HUES6 (cell line): Measurements from ENCODE around the gene NAT8.
"Not testable (repeated sequence)": the region's sequence is repeated elsewhere in the genome, so short reads cannot be mapped to it uniquely, and the experiment has no call there.

Source experiments
- H3K27ac ChIP-seq: 2 replicates; pipeline ENCODE4 v1.7.0; 2013; ENCODE audit warnings: low read depth, mild to moderate bottlenecking, low read length, inconsistent platforms
- H3K27me3 ChIP-seq: 2 replicates; pipeline ENCODE4 v1.6.1; 2013; ENCODE audit warnings: low read length; ENCODE audit not compliant: control insufficient read depth, insufficient read depth
- H3K36me3 ChIP-seq: 2 replicates; pipeline ENCODE4 v1.6.1; 2013; ENCODE audit warnings: low read length; ENCODE audit not compliant: control insufficient read depth, insufficient read depth
- H3K4me1 ChIP-seq: 2 replicates; pipeline ENCODE4 v1.6.1; 2013; ENCODE audit warnings: low read length; ENCODE audit not compliant: control insufficient read depth, insufficient read depth
- H3K4me3 ChIP-seq: 2 replicates; pipeline ENCODE4 v1.5.1; 2013; ENCODE audit warnings: low read depth, low read length
- H3K9ac ChIP-seq: one replicate; pipeline ENCODE4 v1.6.1; 2013; ENCODE audit warnings: mild to moderate bottlenecking, low read length
- H3K9me3 ChIP-seq: 2 replicates; pipeline ENCODE4 v1.6.1; 2013; ENCODE audit warnings: low read depth, low read length; ENCODE audit not compliant: control insufficient read depth, insufficient read depth

The NAT8 gene

DNA sequence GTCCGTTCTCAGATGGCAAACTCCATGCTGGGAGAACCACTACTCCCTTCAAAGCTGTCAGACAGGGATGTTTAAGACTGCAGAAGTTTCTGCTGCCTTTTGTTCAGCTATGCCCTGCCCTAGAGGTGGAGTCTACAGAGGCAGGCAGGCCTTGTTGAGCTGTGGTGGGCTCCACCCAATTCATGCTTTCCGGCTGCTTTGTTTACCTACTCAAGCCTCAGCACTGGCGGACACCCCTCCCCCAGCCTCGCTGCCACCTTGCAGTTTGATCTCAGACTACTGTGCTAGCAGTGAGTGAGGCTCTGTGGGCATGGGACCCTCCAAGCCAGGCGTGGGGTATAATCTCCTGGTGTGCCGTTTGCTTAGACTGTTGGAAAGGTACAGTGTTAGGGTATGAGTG lies 27.8 kb upstream of the NAT8 start:
- H3K27me3 ChIP-seq, H3K4me1 ChIP-seq, H3K36me3 ChIP-seq, H3K27ac ChIP-seq, H3K9me3 ChIP-seq, H3K4me3 ChIP-seq, H3K9ac ChIP-seq: not testable (repeated sequence)

DNA sequence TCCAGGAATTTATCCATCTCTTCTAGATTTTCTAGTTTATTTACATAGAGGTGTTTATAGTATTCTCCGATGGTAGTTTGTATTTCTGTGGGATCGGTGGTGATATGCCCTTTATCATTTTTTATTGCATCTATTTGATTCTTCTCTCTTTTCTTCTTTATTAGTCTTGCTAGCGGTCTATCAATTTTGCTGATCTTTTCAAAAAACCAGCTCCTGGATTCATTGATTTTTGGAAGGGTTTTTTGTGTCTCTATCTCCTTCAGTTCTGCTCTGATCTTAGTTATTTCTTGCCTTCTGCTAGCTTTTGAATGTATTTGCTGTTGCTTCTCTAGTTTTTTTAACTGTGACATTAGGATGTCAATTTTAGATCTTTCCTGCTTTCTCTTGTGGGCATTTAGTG lies 25.0 kb upstream of the NAT8 start:
- H3K27me3 ChIP-seq, H3K9me3 ChIP-seq, H3K4me3 ChIP-seq, H3K9ac ChIP-seq, H3K36me3 ChIP-seq, H3K4me1 ChIP-seq, H3K27ac ChIP-seq: not testable (repeated sequence)

DNA sequence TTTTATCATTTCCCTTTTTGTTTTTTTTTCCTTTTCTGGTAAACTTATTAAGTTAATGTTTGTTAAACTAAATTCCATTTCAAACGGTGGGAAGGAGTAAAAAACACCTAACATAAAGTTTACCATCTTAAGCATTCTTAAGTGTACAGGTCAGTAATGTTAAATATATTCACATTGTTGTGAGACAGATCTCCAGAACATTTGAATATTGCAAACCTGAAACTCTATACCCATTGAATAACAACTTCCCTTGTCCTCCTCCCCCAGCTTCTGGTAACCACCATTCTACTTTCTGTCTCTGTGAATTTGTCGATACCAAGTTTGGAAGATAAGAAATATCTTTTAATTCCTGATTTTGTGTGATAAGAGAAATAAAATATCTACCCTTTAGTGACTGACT lies 12.0 kb upstream of the NAT8 start:
- Histone ChIP-seq H3K4me3 (no peak overlapping the region), H3K9me3 (no peaks in the 10 kb centered on the region), H3K27me3 (peaks cover 7% of the 10 kb centered on the region), H3K27ac (no peak overlapping the region), H3K9ac (no peak overlapping the region), H3K36me3 (no peaks in the 10 kb centered on the region), H3K4me1 (no peaks in the 10 kb centered on the region)

DNA sequence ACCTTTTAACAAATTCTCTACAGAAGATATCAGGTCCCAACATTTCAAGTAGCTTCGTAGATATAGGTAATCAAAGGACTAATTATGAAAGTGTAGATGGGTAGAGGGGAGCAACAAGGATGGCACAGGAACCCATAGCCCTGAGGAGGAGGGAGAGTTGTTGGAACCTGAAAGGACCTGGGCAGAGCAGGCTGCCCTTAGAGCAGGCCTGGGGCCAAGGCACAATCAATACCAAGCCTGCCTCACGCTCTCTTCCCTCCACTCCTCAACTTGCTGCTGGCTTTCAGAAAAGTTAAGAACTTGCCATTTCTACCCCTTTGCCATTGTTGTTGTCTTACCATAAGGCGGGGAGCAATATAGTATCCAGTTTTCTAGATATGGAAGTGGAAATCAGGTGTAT lies 10.1 kb upstream of the NAT8 start:
- no peak overlapping the region for H3K9ac ChIP-seq
- H3K27me3 ChIP-seq, result peaks cover 7% of the 10 kb centered on the region
- H3K36me3 ChIP-seq, result no peaks in the 10 kb centered on the region
- peaks cover 15% of the 10 kb centered on the region for H3K9me3 ChIP-seq
- H3K4me1 ChIP-seq, result no peaks in the 10 kb centered on the region
- H3K27ac ChIP-seq, result no peak overlapping the region
- H3K4me3 ChIP-seq, result no peak overlapping the region

DNA sequence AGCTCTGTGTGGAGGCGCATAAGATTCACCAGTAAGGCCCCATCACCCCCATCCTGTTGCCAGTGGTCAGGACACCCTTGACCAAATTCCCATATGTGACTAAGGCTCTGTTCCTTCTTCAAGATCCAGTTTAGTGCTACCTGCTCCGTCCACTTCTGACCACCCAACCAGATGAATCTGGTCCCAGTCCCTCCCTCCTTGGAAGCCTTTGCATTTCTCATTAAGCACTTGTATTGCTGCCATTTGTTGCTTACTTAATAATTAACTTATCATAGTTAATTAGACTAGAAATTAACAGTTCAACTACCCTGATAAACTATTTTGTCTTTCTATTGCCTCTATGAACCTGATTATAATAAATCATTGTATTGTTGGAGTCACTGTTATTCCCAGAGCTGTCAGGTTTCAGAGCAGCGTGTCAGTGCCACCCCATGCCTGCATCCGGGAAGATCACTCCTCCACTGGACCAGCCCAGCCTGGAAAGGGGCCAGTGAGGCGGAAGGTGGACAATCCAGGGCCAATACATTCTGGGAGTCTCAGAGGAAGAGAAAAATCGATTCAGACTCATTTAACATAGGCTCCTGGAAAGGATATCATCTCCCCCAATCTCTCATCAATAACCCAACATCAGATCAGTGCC lies 9.5 kb upstream of the NAT8 start:
- no peaks in the 10 kb centered on the region for H3K4me1 ChIP-seq
- H3K36me3 ChIP-seq, result no peaks in the 10 kb centered on the region
- H3K9ac ChIP-seq, result no peak overlapping the region
- H3K27ac ChIP-seq, result no peak overlapping the region
- peaks cover 7% of the 10 kb centered on the region for H3K27me3 ChIP-seq
- peaks cover 17% of the 10 kb centered on the region for H3K9me3 ChIP-seq
- H3K4me3 ChIP-seq, result no peak overlapping the region

DNA sequence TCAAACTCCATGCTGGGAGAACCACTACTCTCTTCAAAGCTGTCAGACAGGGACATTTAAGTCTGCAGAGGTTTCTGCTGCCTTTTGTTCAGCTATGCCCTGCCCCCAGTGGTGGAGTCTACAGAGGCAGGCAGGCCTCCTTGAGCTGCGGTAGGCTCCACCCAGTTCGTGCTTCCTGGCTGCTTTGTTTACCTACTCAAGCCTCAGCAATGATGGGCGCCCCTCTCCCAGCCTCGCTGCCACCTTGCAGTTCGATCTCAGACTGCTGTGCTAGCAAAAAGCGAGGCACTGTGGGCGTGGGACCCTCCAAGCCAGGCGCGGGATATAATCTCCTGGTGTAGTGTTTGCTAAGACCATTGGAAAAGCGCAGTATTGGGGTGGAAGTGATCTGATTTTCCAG lies 5.5 kb upstream of the NAT8 start:
- H3K9me3 ChIP-seq, result peaks cover 17% of the 10 kb centered on the region
- H3K4me3 ChIP-seq, H3K27me3 ChIP-seq: not testable (repeated sequence)

DNA sequence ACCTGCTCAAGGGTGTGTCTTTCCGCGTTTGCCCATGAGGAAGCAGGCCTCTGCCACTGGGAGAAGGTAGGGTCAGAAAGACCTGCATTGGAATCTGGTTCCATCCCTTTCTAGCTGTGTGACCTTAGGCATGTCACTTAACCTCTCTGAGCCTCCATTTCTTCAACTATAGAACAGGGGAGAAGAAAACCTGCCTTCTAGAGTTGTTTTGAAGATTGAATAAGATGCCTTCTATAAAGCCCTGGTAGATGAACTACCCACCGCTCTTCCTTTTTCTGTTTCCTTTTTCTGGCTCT lies 507 bp downstream of the NAT8 start:
- Histone ChIP-seq H3K9me3 (peaks cover 28% of the 10 kb centered on the region), H3K9ac (no peak overlapping the region), H3K36me3 (no peaks in the 10 kb centered on the region), H3K4me1 (no peaks in the 10 kb centered on the region), H3K27me3 (peaks cover 3% of the 10 kb centered on the region), H3K27ac (no peak overlapping the region), H3K4me3 (no peak overlapping the region)

More for the DNA sequence above, 5.5 kb upstream of the NAT8 start:
- H3K9ac ChIP-seq, H3K27ac ChIP-seq, H3K4me1 ChIP-seq, H3K36me3 ChIP-seq: not testable (repeated sequence)

DNA sequence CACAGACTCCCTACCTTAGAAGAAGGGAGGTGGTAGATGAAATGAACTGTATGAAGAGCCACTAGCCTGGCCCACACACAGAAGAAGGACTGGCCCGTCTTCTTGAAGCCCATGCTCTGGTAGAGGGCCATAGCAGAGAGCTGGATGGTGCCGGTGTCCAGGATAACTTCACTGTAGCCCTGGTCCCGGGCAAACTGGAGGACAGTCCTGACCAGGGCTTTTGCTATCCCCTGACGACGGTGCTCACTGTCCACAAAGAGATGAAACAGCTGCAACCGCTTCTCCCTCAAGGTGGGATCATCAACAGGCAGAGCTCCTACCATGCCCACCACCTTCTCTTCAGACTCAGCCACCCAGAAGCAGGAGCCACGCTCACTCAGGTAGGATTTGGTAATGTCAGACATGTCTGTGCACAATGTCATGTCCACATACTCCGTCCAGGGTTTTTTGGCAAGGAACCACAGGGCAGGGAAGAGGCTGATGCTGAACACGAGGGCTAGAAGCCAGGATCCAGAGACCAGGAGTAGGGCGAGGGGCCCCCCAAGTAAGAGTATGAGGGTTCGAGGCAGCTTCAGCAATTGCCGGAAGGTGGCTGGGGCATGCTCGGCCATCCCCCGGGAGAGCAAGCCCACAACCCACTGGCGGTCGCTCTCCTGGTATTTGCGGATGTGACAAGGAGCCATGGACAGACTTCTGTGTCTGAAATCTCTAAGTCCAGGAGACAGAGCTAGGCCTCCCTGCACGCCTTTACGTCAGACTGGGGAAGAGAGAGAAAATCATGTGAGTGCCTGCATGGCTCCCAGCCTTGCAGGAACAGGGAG lies 1.1 kb downstream of the NAT8 start:
- Histone ChIP-seq H3K4me3 (no peak overlapping the region), H3K4me1 (no peaks in the 10 kb centered on the region), H3K9ac (no peak overlapping the region), H3K27ac (no peak overlapping the region), H3K36me3 (no peaks in the 10 kb centered on the region), H3K9me3 (peaks cover 28% of the 10 kb centered on the region), H3K27me3 (peaks cover 3% of the 10 kb centered on the region)

DNA sequence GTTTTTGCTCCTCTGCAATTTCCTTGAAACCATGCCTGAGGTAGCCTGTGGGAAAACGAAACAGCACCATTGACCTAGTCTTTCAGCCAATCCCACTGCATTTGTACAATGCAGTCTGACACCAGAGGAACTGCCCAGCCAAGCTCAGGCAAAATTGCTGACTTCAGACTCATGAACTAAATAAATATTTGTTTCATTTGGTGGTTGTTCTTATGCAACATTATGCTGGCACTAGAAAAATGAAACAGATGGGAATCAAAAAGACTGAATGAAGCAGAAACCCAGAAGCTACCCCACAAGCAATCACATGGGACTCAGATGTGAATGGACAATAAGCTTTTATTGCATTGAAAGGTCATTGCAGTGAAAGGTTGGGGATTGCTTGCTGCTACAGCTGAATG lies 1.7 kb downstream of the NAT8 start:
- Histone ChIP-seq H3K9me3 (peaks cover 28% of the 10 kb centered on the region), H3K27ac (no peak overlapping the region), H3K9ac (no peak overlapping the region), H3K4me1 (no peaks in the 10 kb centered on the region), H3K36me3 (no peaks in the 10 kb centered on the region), H3K27me3 (peaks cover 3% of the 10 kb centered on the region), H3K4me3 (no peak overlapping the region)

DNA sequence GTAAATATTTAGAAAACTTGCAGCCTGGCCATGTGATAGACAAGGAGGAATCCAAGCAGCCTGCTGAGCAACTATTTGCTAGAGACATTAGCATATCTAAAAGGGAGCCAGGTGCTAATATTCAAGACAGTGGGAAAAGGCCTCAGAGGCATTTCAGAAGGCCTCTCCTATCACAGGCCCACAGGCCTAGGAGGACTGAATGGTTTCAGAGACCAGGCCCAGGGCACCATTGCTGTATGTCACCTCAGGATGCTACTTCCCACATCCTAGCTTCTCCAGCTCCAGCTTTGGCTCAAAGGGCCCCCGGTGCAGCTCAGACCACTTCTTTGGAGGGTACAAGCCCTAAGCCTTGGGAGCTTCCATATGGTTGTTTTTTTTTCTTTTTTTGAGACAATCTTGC lies 3.8 kb downstream of the NAT8 start:
- no peaks in the 10 kb centered on the region for H3K4me1 ChIP-seq
- no peak overlapping the region for H3K27ac ChIP-seq
- no peaks in the 10 kb centered on the region for H3K36me3 ChIP-seq
- no peak overlapping the region for H3K4me3 ChIP-seq
- no peak overlapping the region for H3K9ac ChIP-seq
- peaks cover 28% of the 10 kb centered on the region for H3K9me3 ChIP-seq
- H3K27me3 ChIP-seq, result no peaks in the 10 kb centered on the region

DNA sequence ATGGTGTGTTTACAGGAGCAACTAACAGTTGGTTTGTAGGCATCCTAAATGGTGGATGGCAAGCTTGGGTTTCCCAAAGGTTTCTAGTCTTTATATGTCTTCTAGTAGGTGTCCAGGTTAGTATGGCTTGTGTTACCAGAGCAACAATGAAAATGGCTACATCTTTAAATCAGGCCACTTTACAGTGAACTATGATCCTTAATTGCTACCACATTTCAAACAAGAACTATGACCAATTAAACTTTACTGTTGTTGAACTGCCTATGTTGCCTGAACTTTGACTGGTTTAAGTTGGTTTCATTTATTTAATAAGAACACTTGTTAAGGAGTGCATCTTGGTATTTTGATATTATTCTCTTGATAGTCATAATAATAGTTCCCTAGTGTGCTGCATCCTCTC lies 5.2 kb downstream of the NAT8 start:
- H3K27ac ChIP-seq, H3K9ac ChIP-seq, H3K4me3 ChIP-seq, H3K27me3 ChIP-seq, H3K36me3 ChIP-seq, H3K4me1 ChIP-seq: not testable (repeated sequence)
- peaks cover 28% of the 10 kb centered on the region for H3K9me3 ChIP-seq
